NK-92 treated with Interleukin-12 subunit alpha and Interleukin-12 subunit beta, amount 100 ng/mL, for 24 hours (cell line): Measurements from ENCODE around the gene GALT.

Experiments used
- DNase-seq: peaks from one replicate; lab custom pipeline; 2025; lab: John Stamatoyannopoulos, UW

The GALT gene

GRCh38 chr9:34684145-34684544, 37.7 kb downstream of the GALT start:
- no peak for DNase-seq

GRCh38 chr9:34684816-34685215, 38.3 kb downstream of the GALT start:
- DNase-seq = no peak

GRCh38 chr9:34685591-34685990, 39.1 kb downstream of the GALT start:
- no peak for DNase-seq

DNA sequence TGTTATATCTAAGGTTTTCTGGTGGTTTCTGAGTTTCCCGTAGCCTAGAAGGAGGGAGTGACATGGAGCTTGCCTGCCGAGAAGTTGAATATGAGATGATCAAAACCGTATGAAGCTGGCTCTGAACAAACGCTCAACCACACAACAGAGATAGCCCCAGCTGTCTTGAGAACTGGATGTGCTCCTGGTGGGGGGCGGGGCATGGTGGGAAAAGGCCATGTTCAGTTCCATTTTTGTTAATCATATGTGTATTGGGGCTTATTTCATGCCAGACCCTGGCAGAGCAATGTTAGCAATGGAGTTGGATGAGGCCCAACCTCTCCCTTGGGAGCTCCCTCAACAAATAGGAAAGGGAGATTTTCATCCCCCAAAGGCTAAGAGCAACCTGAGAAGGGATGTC, 39.8 kb downstream of the GALT start:
- DNase-seq = no peak

DNA sequence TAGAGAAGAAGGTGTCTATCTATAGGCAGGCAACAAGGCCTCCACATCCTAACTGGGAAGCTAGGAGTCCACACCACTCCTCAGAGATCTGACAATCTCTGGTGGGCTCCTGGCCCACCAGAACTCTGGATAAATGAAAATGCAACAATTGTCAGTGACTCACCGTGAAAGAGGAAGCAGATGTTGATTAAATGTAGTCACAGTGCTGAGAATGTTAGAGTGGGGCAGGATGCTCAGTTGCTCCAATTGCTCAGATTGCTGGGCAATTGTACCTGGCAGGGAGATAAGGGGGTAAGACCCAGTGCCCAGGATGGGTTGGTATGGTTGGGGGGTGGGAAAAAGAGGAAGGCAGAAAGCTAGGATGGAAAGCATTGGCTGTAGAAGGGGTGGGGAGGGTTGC, 40.3 kb downstream of the GALT start:
- no peak for DNase-seq

DNA sequence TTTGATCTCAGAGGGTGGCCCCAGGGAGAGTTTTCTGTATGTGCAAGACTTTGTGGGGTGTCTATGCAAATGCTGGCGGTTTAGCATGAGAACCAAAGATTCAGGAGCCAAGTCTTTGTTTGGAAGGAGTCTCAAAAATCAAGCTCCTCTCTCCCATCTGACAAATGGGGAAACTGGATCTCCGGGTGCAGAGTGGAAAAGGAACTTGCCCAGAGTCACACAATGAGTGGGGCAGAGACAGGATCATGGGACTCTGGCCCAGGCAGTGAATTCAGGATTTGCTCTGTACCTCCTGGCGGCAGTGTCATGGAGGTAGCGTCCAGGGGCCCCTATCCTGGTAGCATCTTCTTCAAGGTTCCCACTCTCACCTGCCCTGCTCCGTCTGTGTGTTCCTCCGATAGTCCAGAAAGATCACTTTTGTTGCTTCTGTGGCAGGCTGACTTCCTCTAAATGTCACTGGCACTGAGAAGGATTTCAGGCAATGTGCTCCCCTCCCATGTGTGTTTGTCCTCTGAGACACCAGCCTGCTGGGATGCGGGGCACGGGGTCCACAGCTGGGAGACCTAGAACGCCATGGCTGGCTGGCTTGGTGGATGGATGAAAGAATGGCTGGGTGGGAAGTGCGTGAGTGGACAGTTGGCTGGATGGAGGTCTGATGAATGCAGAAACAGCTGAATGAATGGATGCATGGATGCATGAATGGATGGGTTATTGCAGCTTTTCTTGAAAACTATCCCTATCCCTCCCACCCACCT, 41.0 kb downstream of the GALT start:
- DNase-seq = no peak

DNA sequence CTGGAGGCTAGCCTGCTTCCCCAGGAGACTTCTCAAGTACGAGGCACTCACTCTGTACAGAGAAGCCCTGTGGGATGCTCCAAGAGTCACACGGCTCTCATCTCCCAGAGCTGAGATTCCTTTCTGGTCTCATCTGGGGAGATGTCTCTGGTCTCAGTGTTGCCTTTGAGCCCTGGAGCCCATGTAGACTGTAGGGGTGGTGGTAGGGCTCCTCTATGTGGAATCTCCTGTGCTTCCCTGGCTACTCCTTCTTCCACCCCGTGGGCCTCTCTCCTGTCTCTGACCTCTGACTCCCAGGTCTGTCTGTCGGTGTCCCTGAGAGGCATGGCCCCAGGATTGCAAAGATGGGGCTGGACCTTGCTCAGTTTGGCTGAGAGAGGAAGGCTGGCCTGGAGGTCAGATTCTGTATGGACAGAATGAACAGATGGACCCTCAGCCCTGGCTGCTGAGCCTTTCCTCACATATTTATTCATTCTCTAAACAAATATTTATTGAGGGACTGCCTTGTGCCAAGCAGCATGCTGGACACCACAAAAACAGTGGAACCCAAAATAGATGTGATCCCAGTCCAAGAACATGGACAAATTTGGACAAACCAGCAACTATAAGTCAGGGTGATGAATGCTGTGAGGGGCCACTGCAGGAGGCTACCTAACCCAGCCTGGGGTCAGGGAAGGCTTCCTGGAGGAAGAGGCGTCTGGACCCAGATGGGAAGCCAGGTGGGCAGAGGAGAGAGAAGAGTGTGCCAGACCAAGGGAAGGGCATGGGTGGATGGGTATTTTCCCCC, 42.0 kb downstream of the GALT start:
- no peak for DNase-seq

GRCh38 chr9:34689116-34689470, 42.6 kb downstream of the GALT start:
- DNase-seq = no peak

- no peak for DNase-seq
Measured at GRCh38 chr9:34689512-34689911, 43.0 kb downstream of the GALT start.

DNA sequence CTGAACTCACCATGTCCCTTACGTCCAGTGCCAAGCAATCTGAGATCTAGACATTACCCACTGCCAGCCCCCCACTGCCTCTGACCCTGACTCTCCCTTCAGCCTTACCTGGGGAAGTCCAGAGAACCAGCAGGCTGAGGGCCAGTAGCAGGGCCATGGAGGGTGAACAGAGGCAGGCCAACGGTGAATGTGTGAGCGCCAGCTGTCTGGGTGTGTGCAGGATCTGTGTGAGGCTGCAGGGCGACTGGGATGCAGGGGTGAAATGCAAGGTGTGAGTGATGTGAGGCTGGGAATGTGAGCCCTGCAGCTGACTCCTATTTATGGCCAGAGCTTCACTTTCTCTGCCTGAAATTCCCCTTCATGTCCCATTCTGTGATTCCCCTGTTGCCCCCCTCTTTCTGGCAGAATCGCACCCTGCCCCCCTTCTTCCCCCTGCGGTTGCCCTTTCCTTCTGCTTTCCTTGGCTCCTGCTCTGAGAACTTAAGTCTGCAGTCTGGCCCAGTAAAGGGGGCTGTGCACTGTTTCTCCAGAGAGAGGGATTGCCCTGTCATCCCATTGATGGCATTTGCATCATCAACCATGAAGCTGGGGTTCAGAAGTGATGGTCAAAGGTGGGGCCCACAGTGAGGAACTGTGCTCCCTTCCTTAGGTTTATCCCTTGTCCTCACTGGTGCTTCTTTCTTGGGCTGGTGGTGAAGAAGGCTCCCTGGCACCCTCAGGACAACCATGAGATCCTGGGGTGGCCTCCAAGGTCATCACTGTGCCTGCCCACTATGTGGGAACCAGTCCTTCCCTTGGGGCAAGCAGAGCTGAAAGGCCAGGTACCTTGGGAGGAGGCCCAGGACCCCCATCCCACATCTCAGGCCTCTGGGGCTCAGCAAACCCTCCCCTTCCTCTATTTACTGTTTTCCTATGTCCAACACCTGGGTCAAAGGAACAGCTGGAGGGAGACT, 44.8 kb downstream of the GALT start, which contains the start of gene CCL19:
Gene CCL19 (minus strand): TSS at position 294 of the 953 bp plus-strand sequence. CDS start 137 bp downstream, at position 157.
- no peak for DNase-seq

- no peak for DNase-seq
Measured at GRCh38 chr9:34691936-34692315, 45.5 kb downstream of the GALT start.

DNA sequence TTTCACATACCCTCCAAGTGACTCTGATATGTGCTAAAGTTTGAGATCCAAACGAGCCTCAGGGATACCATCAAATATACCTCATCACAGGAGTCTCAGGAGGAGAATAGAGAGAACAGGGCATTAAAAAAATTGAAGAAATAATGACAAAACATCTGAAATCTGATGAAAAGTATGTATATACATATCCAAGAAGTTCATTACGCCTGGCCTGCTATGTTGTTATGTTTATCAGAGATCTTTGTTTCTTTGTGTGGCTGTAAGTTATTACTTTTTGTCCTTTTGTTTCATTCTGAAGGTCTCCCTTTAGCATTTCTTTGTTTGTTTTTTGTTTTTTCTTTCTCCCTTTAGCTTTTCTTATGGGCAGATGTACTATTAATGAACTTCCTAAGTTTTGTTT, 47.1 kb downstream of the GALT start:
- DNase-seq = no peak

GRCh38 chr9:34694811-34695210, 48.3 kb downstream of the GALT start:
- no peak for DNase-seq
